Liver (tissue), 9 donors: ENCODE results near the gene FREM3. TPM values are rescaled to one million over a fixed set of nuclear protein-coding genes. Genes with fewer than 3 reads are reported as not detected.

Source experiments
- DNase-seq: peaks from one replicate; pipeline ENCODE4 v3.0.0-alpha.2; 2017; ENCODE audit warnings: low spot score
- H3K27ac ChIP-seq, 2 donors: one replicate each; pipeline ENCODE4 v1.7.0; 2013; ENCODE audit warnings: inconsistent platforms in 2 of 2, low read length in 2 of 2, control low read depth in 1 of 2, low read depth in 1 of 2, mild to moderate bottlenecking in 1 of 2
- H3K27me3 ChIP-seq, 4 donors: one replicate each; pipeline versions ENCODE4 v1.6.1 to v1.7.0; 2013; ENCODE audit warnings: low read length in 3 of 4, inconsistent platforms in 1 of 4, mild to moderate bottlenecking in 1 of 4, moderate library complexity in 1 of 4; ENCODE audit not compliant: control insufficient read depth in 4 of 4, insufficient read depth in 4 of 4
- H3K36me3 ChIP-seq, 4 donors: one replicate each; pipeline versions ENCODE4 v1.6.1 to v1.7.0; 2013; ENCODE audit warnings: low read length in 3 of 4, mild to moderate bottlenecking in 3 of 4, low read depth in 1 of 4, moderate library complexity in 1 of 4; ENCODE audit not compliant: control insufficient read depth in 4 of 4, insufficient read depth in 3 of 4
- H3K4me1 ChIP-seq, 4 donors: one replicate each; pipeline versions ENCODE4 v1.6.1 to v1.7.0; 2013; ENCODE audit warnings: low read length in 3 of 4, mild to moderate bottlenecking in 3 of 4, moderate library complexity in 1 of 4; ENCODE audit not compliant: control insufficient read depth in 4 of 4, insufficient read depth in 4 of 4
- H3K4me3 ChIP-seq, 3 donors: one replicate each; pipeline versions ENCODE4 v1.6.1 to v1.7.0; 2013; ENCODE audit warnings: low read length in 3 of 3, control low read depth in 1 of 3, low read depth in 1 of 3, mild to moderate bottlenecking in 1 of 3
- H3K9ac ChIP-seq, 2 donors: one replicate each; pipeline ENCODE4 v1.7.0; 2013; ENCODE audit warnings: low read length in 2 of 2, mild to moderate bottlenecking in 2 of 2, moderate library complexity in 2 of 2, control low read depth in 1 of 2, low read depth in 1 of 2
- H3K9me3 ChIP-seq, 4 donors: one replicate each; pipeline versions ENCODE4 v1.6.1 to v1.7.0; 2013; ENCODE audit warnings: low read length in 3 of 4; ENCODE audit not compliant: control insufficient read depth in 4 of 4
- ATF3 ChIP-seq: IDR thresholded peaks from 2 replicates; pipeline ENCODE4 v1.6.1; 2016; ENCODE audit warnings: antibody characterized with exemption
- CTCF ChIP-seq: fragments of 150-350 bp; IDR thresholded peaks from 2 replicates; pipeline ENCODE4 v1.5.1; 2017; ENCODE audit warnings: improper control_type of control experiment, low read depth, low read length; ENCODE audit not compliant: missing input control
- EGR1 ChIP-seq, 2 donors: IDR thresholded peaks; 2 replicates each; pipeline ENCODE4 v1.6.1; 2016 to 2018; ENCODE audit warnings: antibody characterized with exemption in 2 of 2, low read depth in 2 of 2
- FOXA1 ChIP-seq: IDR thresholded peaks from 2 replicates; pipeline ENCODE4 v1.6.1; 2016; ENCODE audit warnings: antibody characterized with exemption
- FOXA2 ChIP-seq: IDR thresholded peaks from 2 replicates; pipeline ENCODE4 v1.6.1; 2016; ENCODE audit warnings: antibody characterized with exemption
- GABPA ChIP-seq, 2 donors: IDR thresholded peaks in 1 of 2; conservative IDR thresholded peaks in 1 of 2; 2 replicates each; pipeline ENCODE4 v1.6.1; 2016; ENCODE audit warnings: antibody characterized with exemption in 2 of 2, mild to moderate bottlenecking in 1 of 2, moderate library complexity in 1 of 2
- HNF4A ChIP-seq, 2 donors: conservative IDR thresholded peaks; 2 replicates each; pipeline ENCODE4 v1.6.1; 2016; ENCODE audit warnings: antibody characterized with exemption in 2 of 2, mild to moderate bottlenecking in 2 of 2
- HNF4G ChIP-seq: IDR thresholded peaks from 2 replicates; pipeline ENCODE4 v1.6.1; 2016; ENCODE audit warnings: antibody characterized with exemption
- JUND ChIP-seq, 2 donors: IDR thresholded peaks; 2 replicates each; pipeline ENCODE4 v1.6.1; 2016; ENCODE audit warnings: antibody characterized with exemption in 2 of 2
- MAX ChIP-seq: IDR thresholded peaks from 2 replicates; pipeline ENCODE4 v1.6.1; 2016; ENCODE audit warnings: antibody characterized with exemption
- NR2F2 ChIP-seq: IDR thresholded peaks from 2 replicates; pipeline ENCODE4 v1.6.1; 2016; ENCODE audit warnings: antibody characterized with exemption
- RAD21 ChIP-seq, 2 donors: IDR thresholded peaks; 2 replicates each; pipeline ENCODE4 v1.6.1; 2016; ENCODE audit warnings: antibody characterized with exemption in 2 of 2, mild to moderate bottlenecking in 2 of 2
- REST ChIP-seq: IDR thresholded peaks from 2 replicates; pipeline ENCODE4 v1.6.1; 2016; ENCODE audit warnings: antibody characterized with exemption, mild to moderate bottlenecking
- RXRA ChIP-seq, 2 donors: IDR thresholded peaks; 2 replicates each; pipeline ENCODE4 v1.6.1; 2017 to 2018; ENCODE audit warnings: antibody characterized with exemption in 2 of 2, mild to moderate bottlenecking in 1 of 2
- SP1 ChIP-seq: IDR thresholded peaks from 2 replicates; pipeline ENCODE4 v1.6.1; 2018; ENCODE audit warnings: antibody characterized with exemption, mild to moderate bottlenecking
- TAF1 ChIP-seq: conservative IDR thresholded peaks from 2 replicates; pipeline ENCODE4 v1.6.1; 2016; ENCODE audit warnings: antibody characterized with exemption, mild to moderate bottlenecking
- YY1 ChIP-seq: IDR thresholded peaks from 2 replicates; pipeline ENCODE4 v1.6.1; 2016; ENCODE audit warnings: antibody characterized with exemption, mild to moderate bottlenecking
- ZBTB33 ChIP-seq: IDR thresholded peaks from 2 replicates; pipeline ENCODE4 v1.6.1; 2016; ENCODE audit warnings: antibody characterized with exemption
- WGBS: extraction: QIAGEN DNeasy Blood & Tissue Kit; methylation state at CpG from one replicate; pipeline ENCODE4 v1.1.7; 2013; 5-methylcytosine and 5-hydroxymethylcytosine counted together
- polyA plus RNA-seq, 2 donors: library from polyadenylated mRNA; stranded (reverse) in 1 of 2; unstranded in 1 of 2; fragments of 200-250 nt in 1 of 2; fragments of >200 nt in 1 of 2; fragmentation: Nextera tagmentation in 1 of 2; extraction: Ambion mirVana in 1 of 2; gene quantifications; one replicate each; pipeline versions ENCODE4 v1.2.1 to v1.2.3, GENCODE V29; 2013 to 2015
- total RNA-seq, 2 donors: library from RNA; depleted of rRNA; stranded (reverse); fragments of >200 nt; gene quantifications; one replicate each; pipeline ENCODE4 v1.2.3, GENCODE V29; 2014
- donor health status: healthy.
- donor health status: healthy.
- donor health status: healthy.
- donor health status: healthy.
- donor health status: healthy.

Gene FREM3
- total and polyA plus RNA-seq, 4 donors = not detected

- Histone ChIP-seq H3K27ac (no peak overlapping the region), H3K9ac (no peak overlapping the region), H3K36me3 (no peaks in the 10 kb centered on the region), H3K4me1 (no peaks in the 10 kb centered on the region), H3K27me3 (no peaks in the 10 kb centered on the region), H3K9me3 (no peaks in the 10 kb centered on the region), H3K4me3 (no peak overlapping the region)
- TF ChIP-seq MAX = no peak
- no peak for TF ChIP-seq SP1
- no peak for TF ChIP-seq JUND (IDR thresholded peaks at IDR 0.05)
- TF ChIP-seq RXRA (IDR thresholded peaks at IDR 0.05) = no peak
- TF ChIP-seq FOXA2 = no peak
- TF ChIP-seq YY1 = no peak
- no peak for TF ChIP-seq TAF1
- no peak for TF ChIP-seq ATF3
- no peak for TF ChIP-seq HNF4G
- TF ChIP-seq EGR1 (IDR thresholded peaks at IDR 0.05; ENCODE audit: low read depth in 2 of 2) = no peak
- no peak for TF ChIP-seq NR2F2
- TF ChIP-seq GABPA (IDR thresholded peaks at IDR 0.05 in 1 of 2, conservative IDR thresholded peaks at IDR 0.05 in 1 of 2) = no peak
- no peak for TF ChIP-seq FOXA1
- 66% methylated on average over 3 of the region's 3 CpGs for WGBS
- DNase-seq = no peak
Measured at GRCh38 chr4:143743591-143743990, 43.1 kb upstream of the FREM3 start.

- Histone ChIP-seq H3K9me3 (no peaks in the 10 kb centered on the region), H3K4me3 (no peak overlapping the region), H3K9ac (no peak overlapping the region), H3K36me3 (no peaks in the 10 kb centered on the region), H3K4me1 (no peaks in the 10 kb centered on the region), H3K27me3 (no peaks in the 10 kb centered on the region), H3K27ac (no peak overlapping the region)
- 53% methylated on average over 2 of the region's 2 CpGs for WGBS
- no peak for TF ChIP-seq RXRA (IDR thresholded peaks at IDR 0.05)
- no peak for TF ChIP-seq EGR1 (IDR thresholded peaks at IDR 0.05; ENCODE audit: low read depth in 2 of 2)
- TF ChIP-seq ZBTB33 = no peak
- no peak for TF ChIP-seq NR2F2
- TF ChIP-seq YY1 = no peak
- TF ChIP-seq GABPA (IDR thresholded peaks at IDR 0.05 in 1 of 2, conservative IDR thresholded peaks at IDR 0.05 in 1 of 2) = no peak
- no peak for TF ChIP-seq MAX
- TF ChIP-seq FOXA1 = no peak
- TF ChIP-seq JUND (IDR thresholded peaks at IDR 0.05) = no peak
- TF ChIP-seq TAF1 = no peak
- TF ChIP-seq CTCF = no peak
- no peak for TF ChIP-seq REST
- no peak for TF ChIP-seq SP1
- TF ChIP-seq FOXA2 = no peak
- no peak for TF ChIP-seq RAD21 (IDR thresholded peaks at IDR 0.05)
- TF ChIP-seq HNF4G = no peak
- TF ChIP-seq ATF3 = no peak
- no peak for TF ChIP-seq HNF4A (conservative IDR thresholded peaks at IDR 0.05)
- no peak for DNase-seq
Measured at GRCh38 chr4:143742834-143743233, 42.4 kb upstream of the FREM3 start.
